ENCODE results near the gene AGAP1. TPM values are rescaled to one million over a fixed set of nuclear protein-coding genes. Genes with fewer than 3 reads are reported as not detected.
A peak's percentile ranks its signal among the peaks of the same experiment; 100 is the strongest.

AGAP1 gene
- polyA plus RNA-seq, 2 of the 4 experiments (the other 2 are of a cell fraction), result 20.2 to 21.9 TPM

DNA sequence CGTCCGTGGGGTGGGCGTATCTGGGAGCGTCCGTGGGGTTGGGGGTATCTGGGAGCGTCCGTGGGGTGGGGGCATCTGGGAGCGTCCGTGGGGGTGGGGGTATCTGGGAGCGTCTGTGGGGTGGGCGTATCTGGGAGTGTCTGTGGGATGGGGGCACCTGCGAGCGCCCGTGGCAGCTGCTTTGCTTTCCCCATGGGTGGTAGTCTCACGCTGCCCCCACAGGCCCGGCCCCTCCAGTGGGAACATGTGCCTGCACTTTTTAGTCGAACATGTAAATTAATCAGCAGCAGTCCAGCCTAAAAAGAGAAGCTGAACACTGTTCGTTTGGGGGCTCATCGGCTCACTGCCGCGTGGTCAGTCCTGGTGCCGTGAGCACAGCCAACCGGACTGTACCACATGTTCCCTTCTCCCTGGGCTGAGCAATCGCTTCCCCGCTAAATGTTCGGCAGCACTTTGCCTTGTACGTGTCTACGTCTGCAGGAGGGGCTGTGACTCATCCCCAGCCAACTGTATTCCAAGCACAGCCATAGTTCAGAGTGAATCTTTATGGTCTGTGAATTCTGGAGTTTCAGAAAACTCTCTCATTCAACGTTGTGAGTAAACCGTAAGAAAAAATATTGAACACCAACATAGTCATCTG lies 271.5 kb downstream of the AGAP1 start:
- H3K27ac ChIP-seq, result peak overlapping the region in 1 of 2 experiments; percentile 7; a peak in 1 of 6 replicates
- FAIRE-seq, result no peak
- H3K4me1 ChIP-seq, result peaks cover 9% of the 10 kb centered on the region; the same call in 1 of the 3 replicates
- DNase-seq (ENCODE audit: low read depth in 1 of 2, low spot score in 1 of 2), result peak; percentile 8 to 60
- no peaks in the 10 kb centered on the region for H3K9me3 ChIP-seq
- 77% methylated on average over 19 of the region's 30 CpGs for WGBS (ENCODE audit: missing lambda C conversion rate)
- ATAC-seq, result peak; percentile 78 to 85
- ChIA-PET POLR2A (no interaction called here), CTCF (interaction anchor here (0.6 to 3.0 kb wide), 26 partner anchors 8 to 1309 kb away, joined by 3 to 25 read pairs (median 4); no protein-coding TSS in a partner anchor)
- H3K4me2 ChIP-seq, result 0 out of 3 replicates have a peak overlapping the region, but pooled peaks have one; percentile 15
- TF ChIP-seq FOSL2 (IDR thresholded peaks at IDR 0.05), result no peak
- TF ChIP-seq FOSL2 (CRISPR knock-in tag; IDR thresholded peaks at IDR 0.05), result peak; percentile 51
- TF ChIP-seq, protein P1, sequence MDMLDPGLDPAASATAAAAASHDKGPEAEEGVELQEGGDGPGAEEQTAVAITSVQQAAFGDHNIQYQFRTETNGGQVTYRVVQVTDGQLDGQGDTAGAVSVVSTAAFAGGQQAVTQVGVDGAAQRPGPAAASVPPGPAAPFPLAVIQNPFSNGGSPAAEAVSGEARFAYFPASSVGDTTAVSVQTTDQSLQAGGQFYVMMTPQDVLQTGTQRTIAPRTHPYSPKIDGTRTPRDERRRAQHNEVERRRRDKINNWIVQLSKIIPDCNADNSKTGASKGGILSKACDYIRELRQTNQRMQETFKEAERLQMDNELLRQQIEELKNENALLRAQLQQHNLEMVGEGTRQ (IDR thresholded peaks at IDR 0.05), result no peak
- TF ChIP-seq HOXB13 (CRISPR knock-in tag; IDR thresholded peaks at IDR 0.05; ENCODE audit: low read depth), result no peak
- H3K4me3 ChIP-seq, result no peak overlapping the region

DNA sequence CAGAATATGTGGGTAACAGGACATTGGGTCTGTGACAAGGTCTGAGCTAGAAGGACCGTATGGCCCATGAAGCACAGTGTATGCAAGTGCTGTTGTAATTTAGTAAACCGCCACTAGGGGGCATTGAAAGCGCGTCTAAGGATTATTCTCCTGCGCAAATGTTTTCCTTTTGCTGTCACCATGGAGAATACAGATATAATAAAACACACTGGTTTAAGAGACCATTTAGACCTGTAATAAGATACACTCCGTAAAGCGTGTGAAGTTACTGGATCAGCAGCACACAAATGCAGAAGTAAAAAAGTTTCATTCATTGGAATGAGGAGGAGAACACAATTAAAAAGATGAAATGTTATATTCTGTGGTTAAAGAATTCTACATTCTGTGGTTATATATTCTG lies 272.4 kb downstream of the AGAP1 start:
- POLR2A ChIA-PET, result interaction anchor here (0.6 to 1.0 kb wide), 2 partner anchors 412 to 458 kb away, joined by 3 read pairs; no protein-coding TSS in a partner anchor
- FAIRE-seq, result peak; percentile 84

DNA sequence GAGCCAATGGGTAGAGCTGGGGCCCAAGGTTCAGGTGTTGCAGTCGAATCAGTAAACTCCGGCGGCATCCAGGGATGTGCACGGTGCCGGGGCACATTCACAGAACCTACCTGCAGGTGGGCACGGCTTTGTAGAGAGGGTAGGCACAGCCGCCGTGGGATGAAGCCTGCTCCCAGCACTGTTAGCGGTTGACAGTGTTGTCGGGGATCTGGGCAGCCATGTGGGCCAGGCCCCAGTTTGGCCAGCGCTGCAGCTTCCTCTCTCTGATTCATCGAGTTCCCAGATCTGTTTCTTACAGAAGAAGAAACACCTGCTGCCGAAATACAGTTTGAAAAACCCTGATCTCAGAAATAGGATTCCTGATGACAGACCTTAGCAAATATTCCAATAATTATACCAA lies 274.8 kb downstream of the AGAP1 start:
- no peak for FAIRE-seq
- POLR2A ChIA-PET, result no interaction called here
- H3K4me2 ChIP-seq, result no peak overlapping the region
- WGBS (ENCODE audit: missing lambda C conversion rate), result 93% methylated on average over 12 of the region's 13 CpGs
- no peak overlapping the region for H3K27ac ChIP-seq
- no peak for DNase-seq (ENCODE audit: low read depth in 1 of 2, low spot score in 1 of 2)
- CTCF ChIA-PET, result interaction anchor here (1.2 to 3.6 kb wide), 2 partner anchors 11 to 412 kb away, joined by 5 to 33 read pairs; no protein-coding TSS in a partner anchor
- ATAC-seq, result no peak
- H3K4me3 ChIP-seq, result no peak overlapping the region
- H3K9me3 ChIP-seq, result no peaks in the 10 kb centered on the region
- H3K4me1 ChIP-seq, result peaks cover 9% of the 10 kb centered on the region; the same call in 1 of the 3 replicates
- no peak for TF ChIP-seq MAFK (IDR thresholded peaks at IDR 0.05; ENCODE audit: partially characterized antibody)
- TF ChIP-seq RARB (CRISPR knock-in tag; IDR thresholded peaks at IDR 0.05), result no peak
- TF ChIP-seq FOSB (CRISPR knock-in tag; IDR thresholded peaks at IDR 0.05), result no peak
- TF ChIP-seq TFCP2L1 (CRISPR knock-in tag; IDR thresholded peaks at IDR 0.05), result no peak
- TF ChIP-seq NFE2L2 (conservative IDR thresholded peaks at IDR 0.05; ENCODE audit: low read length), result no peak
- no peak for TF ChIP-seq RFX5 (IDR thresholded peaks at IDR 0.05)
- TF ChIP-seq, protein P1 (IDR thresholded peaks at IDR 0.05), result no peak
- TF ChIP-seq RCOR1 (IDR thresholded peaks at IDR 0.05; ENCODE audit: low read depth, low read length), result no peak
- no peak for TF ChIP-seq POLR2A (IDR thresholded peaks at IDR 0.05; ENCODE audit: low read length)
- TF ChIP-seq HOXB13 (CRISPR knock-in tag; IDR thresholded peaks at IDR 0.05; ENCODE audit: low read depth), result no peak
- no peak for TF ChIP-seq BHLHE40 (IDR thresholded peaks at IDR 0.05; ENCODE audit: low read depth, low read length)
- TF ChIP-seq, protein P2, sequence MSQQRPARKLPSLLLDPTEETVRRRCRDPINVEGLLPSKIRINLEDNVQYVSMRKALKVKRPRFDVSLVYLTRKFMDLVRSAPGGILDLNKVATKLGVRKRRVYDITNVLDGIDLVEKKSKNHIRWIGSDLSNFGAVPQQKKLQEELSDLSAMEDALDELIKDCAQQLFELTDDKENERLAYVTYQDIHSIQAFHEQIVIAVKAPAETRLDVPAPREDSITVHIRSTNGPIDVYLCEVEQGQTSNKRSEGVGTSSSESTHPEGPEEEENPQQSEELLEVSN (IDR thresholded peaks at IDR 0.05; ENCODE audit: borderline replicate concordance, low read depth), result no peak
- TF ChIP-seq CEBPB (IDR thresholded peaks at IDR 0.05), result no peak
- TF ChIP-seq NPAS2 (CRISPR knock-in tag; IDR thresholded peaks at IDR 0.05; ENCODE audit: borderline replicate concordance), result no peak
- TF ChIP-seq POLR2AphosphoS2 (conservative IDR thresholded peaks at IDR 0.05; ENCODE audit: low read length), result no peak

More for the DNA sequence above, 272.4 kb downstream of the AGAP1 start:
- no peak overlapping the region for H3K27ac ChIP-seq
- peak; percentile 65 to 81 for DNase-seq (ENCODE audit: low read depth in 1 of 2, low spot score in 1 of 2)
- TF ChIP-seq RAD21 (conservative IDR thresholded peaks at IDR 0.05 in 1 of 2, IDR thresholded peaks at IDR 0.05 in 1 of 2) (peak; percentile 61 to 69), RFX5 (IDR thresholded peaks at IDR 0.05) (no peak), NFE2L2 (conservative IDR thresholded peaks at IDR 0.05; ENCODE audit: low read length) (no peak), SMC3 (IDR thresholded peaks at IDR 0.05) (peak; percentile 45; the same call in 2 of the 3 replicates), KDM1A (IDR thresholded peaks at IDR 0.05; ENCODE audit: low read depth) (no peak), ZNF302 (CRISPR knock-in tag; IDR thresholded peaks at IDR 0.05) (no peak), NR3C1 (IDR thresholded peaks at IDR 0.05) (no peak), NPAS2 (CRISPR knock-in tag; IDR thresholded peaks at IDR 0.05; ENCODE audit: borderline replicate concordance) (no peak), POLR2AphosphoS2 (conservative IDR thresholded peaks at IDR 0.05; ENCODE audit: low read length) (no peak), CEBPB (IDR thresholded peaks at IDR 0.05) (no peak), RNF2 (IDR thresholded peaks at IDR 0.05; ENCODE audit: borderline replicate concordance, low read depth) (no peak), FOXS1 (CRISPR knock-in tag; IDR thresholded peaks at IDR 0.05) (no peak), TFCP2L1 (CRISPR knock-in tag; IDR thresholded peaks at IDR 0.05) (no peak), FOSB (CRISPR knock-in tag; IDR thresholded peaks at IDR 0.05) (no peak)
- TF ChIP-seq, protein P3, sequence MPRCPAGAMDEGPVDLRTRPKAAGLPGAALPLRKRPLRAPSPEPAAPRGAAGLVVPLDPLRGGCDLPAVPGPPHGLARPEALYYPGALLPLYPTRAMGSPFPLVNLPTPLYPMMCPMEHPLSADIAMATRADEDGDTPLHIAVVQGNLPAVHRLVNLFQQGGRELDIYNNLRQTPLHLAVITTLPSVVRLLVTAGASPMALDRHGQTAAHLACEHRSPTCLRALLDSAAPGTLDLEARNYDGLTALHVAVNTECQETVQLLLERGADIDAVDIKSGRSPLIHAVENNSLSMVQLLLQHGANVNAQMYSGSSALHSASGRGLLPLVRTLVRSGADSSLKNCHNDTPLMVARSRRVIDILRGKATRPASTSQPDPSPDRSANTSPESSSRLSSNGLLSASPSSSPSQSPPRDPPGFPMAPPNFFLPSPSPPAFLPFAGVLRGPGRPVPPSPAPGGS (IDR thresholded peaks at IDR 0.05), result no peak
- TF ChIP-seq, protein P4, sequence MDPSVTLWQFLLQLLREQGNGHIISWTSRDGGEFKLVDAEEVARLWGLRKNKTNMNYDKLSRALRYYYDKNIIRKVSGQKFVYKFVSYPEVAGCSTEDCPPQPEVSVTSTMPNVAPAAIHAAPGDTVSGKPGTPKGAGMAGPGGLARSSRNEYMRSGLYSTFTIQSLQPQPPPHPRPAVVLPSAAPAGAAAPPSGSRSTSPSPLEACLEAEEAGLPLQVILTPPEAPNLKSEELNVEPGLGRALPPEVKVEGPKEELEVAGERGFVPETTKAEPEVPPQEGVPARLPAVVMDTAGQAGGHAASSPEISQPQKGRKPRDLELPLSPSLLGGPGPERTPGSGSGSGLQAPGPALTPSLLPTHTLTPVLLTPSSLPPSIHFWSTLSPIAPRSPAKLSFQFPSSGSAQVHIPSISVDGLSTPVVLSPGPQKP (IDR thresholded peaks at IDR 0.05; ENCODE audit: low read depth, low read length), result no peak
- TF ChIP-seq, protein P5, sequence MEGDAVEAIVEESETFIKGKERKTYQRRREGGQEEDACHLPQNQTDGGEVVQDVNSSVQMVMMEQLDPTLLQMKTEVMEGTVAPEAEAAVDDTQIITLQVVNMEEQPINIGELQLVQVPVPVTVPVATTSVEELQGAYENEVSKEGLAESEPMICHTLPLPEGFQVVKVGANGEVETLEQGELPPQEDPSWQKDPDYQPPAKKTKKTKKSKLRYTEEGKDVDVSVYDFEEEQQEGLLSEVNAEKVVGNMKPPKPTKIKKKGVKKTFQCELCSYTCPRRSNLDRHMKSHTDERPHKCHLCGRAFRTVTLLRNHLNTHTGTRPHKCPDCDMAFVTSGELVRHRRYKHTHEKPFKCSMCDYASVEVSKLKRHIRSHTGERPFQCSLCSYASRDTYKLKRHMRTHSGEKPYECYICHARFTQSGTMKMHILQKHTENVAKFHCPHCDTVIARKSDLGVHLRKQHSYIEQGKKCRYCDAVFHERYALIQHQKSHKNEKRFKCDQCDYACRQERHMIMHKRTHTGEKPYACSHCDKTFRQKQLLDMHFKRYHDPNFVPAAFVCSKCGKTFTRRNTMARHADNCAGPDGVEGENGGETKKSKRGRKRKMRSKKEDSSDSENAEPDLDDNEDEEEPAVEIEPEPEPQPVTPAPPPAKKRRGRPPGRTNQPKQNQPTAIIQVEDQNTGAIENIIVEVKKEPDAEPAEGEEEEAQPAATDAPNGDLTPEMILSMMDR (IDR thresholded peaks at IDR 0.05), result peak; percentile 89
- 2% methylated on average over 7 of the region's 7 CpGs for WGBS (ENCODE audit: missing lambda C conversion rate)
- CTCF ChIA-PET, result interaction anchor here (0.5 to 3.0 kb wide), 31 partner anchors 9 to 1308 kb away, joined by 3 to 25 read pairs (median 4); no protein-coding TSS in a partner anchor
- H3K4me2 ChIP-seq, result no peak overlapping the region
- no peak overlapping the region for H3K4me3 ChIP-seq
- no peaks in the 10 kb centered on the region for H3K9me3 ChIP-seq
- peaks cover 9% of the 10 kb centered on the region; the same call in 1 of the 3 replicates for H3K4me1 ChIP-seq
- ATAC-seq, result peak; percentile 93 to 97

All from A549 (cell line).